Effector memory CD4-positive, alpha-beta T cell (primary cell): ENCODE measurements around the gene MYOZ3.

ENCODE experiments used
- DNase-seq, 3 donors: peaks; one replicate each; pipeline ENCODE4 v3.0.0-alpha.2; 2020
- H3K27ac ChIP-seq: 2 replicates; pipeline ENCODE4 v1.7.0; 2013; ENCODE audit warnings: mild to moderate bottlenecking, low read length, moderate library complexity; ENCODE audit not compliant: insufficient read depth, poor library complexity, severe bottlenecking
- H3K27me3 ChIP-seq: replicated peaks from 2 replicates; pipeline ENCODE4 v1.7.0; 2013; ENCODE audit warnings: mild to moderate bottlenecking, low read length; ENCODE audit not compliant: insufficient read depth, control insufficient read depth, poor library complexity, severe bottlenecking
- H3K36me3 ChIP-seq: 2 replicates; pipeline ENCODE4 v1.7.0; 2013; ENCODE audit warnings: mild to moderate bottlenecking, low read length, moderate library complexity; ENCODE audit not compliant: control insufficient read depth, insufficient read depth
- H3K4me1 ChIP-seq: 2 replicates; pipeline ENCODE4 v1.7.0; 2013; ENCODE audit warnings: low read length, mild to moderate bottlenecking; ENCODE audit not compliant: control insufficient read depth, insufficient read depth, poor library complexity, severe bottlenecking
- H3K4me3 ChIP-seq: 2 replicates; pipeline ENCODE4 v1.7.0; 2013; ENCODE audit warnings: low read length, low read depth, mild to moderate bottlenecking; ENCODE audit not compliant: insufficient read depth, poor library complexity, severe bottlenecking
- H3K9me3 ChIP-seq: 2 replicates; pipeline ENCODE4 v1.7.0; 2013; ENCODE audit warnings: mild to moderate bottlenecking, low read length, moderate library complexity; ENCODE audit not compliant: control insufficient read depth

MYOZ3 gene

DNA sequence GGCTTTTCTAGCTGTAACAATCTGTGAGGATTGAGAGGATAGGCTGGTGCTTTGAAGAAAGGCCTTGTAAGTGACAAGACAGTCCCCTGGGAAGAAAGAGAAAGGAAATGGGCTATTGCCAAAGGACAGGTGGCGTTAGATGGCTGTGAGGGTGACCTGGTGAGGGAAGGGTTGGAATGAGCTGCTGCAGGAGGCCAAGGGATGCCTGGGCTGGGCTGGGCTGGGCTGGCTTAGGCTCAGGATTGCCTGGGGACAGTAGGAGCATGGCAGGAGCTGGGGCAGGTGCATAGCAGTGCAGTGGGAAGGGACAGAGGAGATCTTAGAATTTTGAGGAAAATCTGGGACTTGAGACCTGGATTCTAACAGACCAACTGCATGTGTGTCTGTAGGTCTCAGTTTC lies 9.7 kb upstream of the MYOZ3 start:
- no peaks in the 10 kb centered on the region for H3K36me3 ChIP-seq
- no peak overlapping the region for H3K27ac ChIP-seq
- no peak overlapping the region for H3K4me3 ChIP-seq
- no peaks in the 10 kb centered on the region for H3K27me3 ChIP-seq
- H3K9me3 ChIP-seq, result no peaks in the 10 kb centered on the region
- H3K4me1 ChIP-seq, result peaks cover 5% of the 10 kb centered on the region
- no peak for DNase-seq

- no peaks in the 10 kb centered on the region for H3K27me3 ChIP-seq
- no peak overlapping the region for H3K4me3 ChIP-seq
- no peak overlapping the region for H3K27ac ChIP-seq
- no peaks in the 10 kb centered on the region for H3K9me3 ChIP-seq
- DNase-seq, result no peak
- no peaks in the 10 kb centered on the region for H3K36me3 ChIP-seq
- H3K4me1 ChIP-seq, result peaks cover 7% of the 10 kb centered on the region
Measured at GRCh38 chr5:150651924-150652671, 9.0 kb upstream of the MYOZ3 start.

GRCh38 chr5:150653145-150653761 lies 7.8 kb upstream of the MYOZ3 start:
- no peak for DNase-seq
- no peaks in the 10 kb centered on the region for H3K27me3 ChIP-seq
- H3K4me1 ChIP-seq, result peaks cover 9% of the 10 kb centered on the region
- H3K9me3 ChIP-seq, result no peaks in the 10 kb centered on the region
- H3K4me3 ChIP-seq, result no peak overlapping the region
- H3K36me3 ChIP-seq, result no peaks in the 10 kb centered on the region
- H3K27ac ChIP-seq, result no peak overlapping the region

DNA sequence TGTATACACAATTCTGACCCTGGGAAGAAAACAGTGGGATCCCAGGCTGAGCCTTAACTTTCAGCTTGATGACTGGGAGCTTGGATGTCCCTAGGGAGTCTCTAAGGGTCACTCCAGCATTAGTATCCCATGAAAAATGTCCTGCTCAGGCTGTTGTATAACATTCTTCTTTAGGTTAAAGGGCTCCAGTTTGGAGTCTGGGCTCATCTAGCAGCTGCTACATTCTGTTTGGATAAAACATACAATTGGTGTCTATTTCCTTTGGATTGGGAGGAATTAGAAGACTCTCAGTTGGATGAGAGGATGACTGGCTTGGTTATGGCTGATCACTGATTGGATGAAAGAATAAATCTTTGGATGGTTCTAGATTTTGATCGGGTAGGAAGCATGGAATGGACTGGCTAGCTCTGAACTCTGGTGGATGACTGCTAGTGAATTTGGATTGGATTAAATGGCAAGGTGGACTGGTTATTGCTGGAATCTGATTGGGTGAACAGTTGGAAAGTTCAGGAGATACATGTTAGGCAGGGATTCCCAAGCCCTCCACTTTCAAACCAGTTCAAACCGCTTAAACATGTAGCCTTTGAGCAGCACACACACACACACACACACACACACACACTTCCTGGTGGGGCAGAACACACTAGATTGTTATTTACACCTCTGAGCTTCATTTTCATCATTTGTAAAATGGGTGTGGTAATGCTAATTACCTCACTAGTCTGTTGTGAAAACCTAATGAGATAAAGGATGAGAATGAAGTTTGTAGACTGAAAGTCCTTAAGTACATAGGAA lies 7.1 kb upstream of the MYOZ3 start:
- no peaks in the 10 kb centered on the region for H3K27me3 ChIP-seq
- H3K9me3 ChIP-seq, result no peaks in the 10 kb centered on the region
- DNase-seq, result no peak
- no peak overlapping the region for H3K27ac ChIP-seq
- no peak overlapping the region for H3K4me3 ChIP-seq
- H3K4me1 ChIP-seq, result peaks cover 9% of the 10 kb centered on the region
- no peaks in the 10 kb centered on the region for H3K36me3 ChIP-seq

DNA sequence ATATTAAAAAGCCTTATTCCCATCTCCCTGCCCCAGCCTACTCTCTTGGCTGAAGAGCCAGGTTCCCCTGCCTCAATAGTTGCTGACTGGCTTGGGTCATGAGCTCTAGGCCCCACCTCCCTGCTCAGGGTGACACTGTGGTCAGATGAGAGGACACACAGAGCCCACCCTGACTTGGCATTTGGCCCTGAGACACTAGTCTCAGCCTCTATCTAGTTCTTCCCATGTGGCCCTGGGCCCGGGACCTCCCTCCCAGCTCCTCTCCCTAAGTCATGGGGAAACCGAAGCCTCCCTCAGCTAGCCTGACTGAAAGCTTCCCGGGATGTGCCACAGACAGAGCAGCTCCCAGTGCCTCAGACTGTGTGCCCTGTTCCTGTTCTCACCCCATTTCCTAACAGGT lies 5.8 kb upstream of the MYOZ3 start:
- no peaks in the 10 kb centered on the region for H3K36me3 ChIP-seq
- H3K9me3 ChIP-seq, result no peaks in the 10 kb centered on the region
- H3K4me1 ChIP-seq, result peaks cover 9% of the 10 kb centered on the region
- no peak overlapping the region for H3K27ac ChIP-seq
- H3K4me3 ChIP-seq, result no peak overlapping the region
- no peak for DNase-seq
- H3K27me3 ChIP-seq, result no peaks in the 10 kb centered on the region

DNA sequence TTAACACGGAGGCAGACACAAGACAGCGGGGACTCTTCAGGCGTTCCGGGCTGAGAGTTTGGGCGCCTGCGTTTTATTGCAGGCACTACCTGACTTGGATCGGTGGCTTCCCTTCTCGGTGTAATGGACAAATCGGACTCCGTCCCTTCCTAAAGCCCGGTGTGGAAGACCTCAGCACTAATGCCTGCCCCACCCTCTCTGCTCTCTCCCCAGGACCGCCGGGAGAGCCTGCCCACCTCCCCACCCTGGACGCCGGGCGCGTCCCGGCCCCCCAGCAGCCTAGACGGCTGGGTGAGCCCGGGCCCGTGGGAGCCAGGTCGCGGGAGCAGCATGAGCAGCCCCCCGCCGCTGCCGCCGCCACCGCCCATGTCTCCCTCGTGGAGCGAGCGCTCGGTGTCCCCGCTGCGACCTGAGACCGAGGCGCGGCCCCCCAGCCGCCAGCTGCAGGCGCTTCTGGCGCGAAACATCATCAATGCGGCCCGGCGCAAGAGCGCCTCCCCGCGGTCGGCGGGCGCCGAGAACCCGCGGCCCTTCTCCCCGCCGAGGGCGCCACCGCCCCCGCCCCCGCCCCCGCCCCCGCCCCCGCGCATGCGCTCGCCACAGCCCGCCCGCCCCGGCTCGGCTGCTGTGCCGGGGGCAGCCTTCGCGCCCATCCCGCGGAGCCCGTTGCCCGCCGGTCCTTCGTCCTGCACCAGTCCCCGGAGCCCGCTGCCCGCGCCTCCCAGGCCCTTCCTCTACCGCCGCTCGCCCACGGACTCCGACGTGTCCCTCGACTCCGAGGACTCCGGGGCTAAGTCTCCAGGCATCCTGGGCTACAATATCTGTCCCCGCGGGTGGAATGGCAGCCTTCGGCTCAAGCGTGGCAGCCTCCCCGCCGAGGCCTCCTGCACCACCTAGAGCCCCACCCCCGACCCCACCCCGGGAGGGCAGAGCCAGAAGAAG lies 4.6 kb upstream of the MYOZ3 start:
- H3K27ac ChIP-seq, result no peak overlapping the region
- no peaks in the 10 kb centered on the region for H3K9me3 ChIP-seq
- H3K4me1 ChIP-seq, result peaks cover 9% of the 10 kb centered on the region
- peak overlapping the region; percentile 72 for H3K4me3 ChIP-seq
- no peaks in the 10 kb centered on the region for H3K27me3 ChIP-seq
- peak; percentile 70 to 74 (median 70) for DNase-seq
- H3K36me3 ChIP-seq, result no peaks in the 10 kb centered on the region

- H3K9me3 ChIP-seq, result no peaks in the 10 kb centered on the region
- no peak overlapping the region for H3K4me3 ChIP-seq
- no peak overlapping the region for H3K27ac ChIP-seq
- no peaks in the 10 kb centered on the region for H3K36me3 ChIP-seq
- H3K4me1 ChIP-seq, result peaks cover 9% of the 10 kb centered on the region
- no peak for DNase-seq
- no peaks in the 10 kb centered on the region for H3K27me3 ChIP-seq
Measured at GRCh38 chr5:150658121-150658520, 2.9 kb upstream of the MYOZ3 start.

GRCh38 chr5:150658699-150659265 lies 2.3 kb upstream of the MYOZ3 start:
- Histone ChIP-seq H3K27me3 (no peaks in the 10 kb centered on the region), H3K27ac (no peak overlapping the region), H3K9me3 (no peaks in the 10 kb centered on the region), H3K4me3 (no peak overlapping the region), H3K4me1 (peaks cover 9% of the 10 kb centered on the region), H3K36me3 (no peaks in the 10 kb centered on the region)
- no peak for DNase-seq

GRCh38 chr5:150659360-150660107 lies 1.5 kb upstream of the MYOZ3 start:
- Histone ChIP-seq H3K27me3 (no peaks in the 10 kb centered on the region), H3K27ac (no peak overlapping the region), H3K9me3 (no peaks in the 10 kb centered on the region), H3K4me3 (no peak overlapping the region), H3K36me3 (no peaks in the 10 kb centered on the region), H3K4me1 (peaks cover 9% of the 10 kb centered on the region)
- no peak for DNase-seq
